AG20443 (cell line): ENCODE measurements around the gene NCOA1.
"Not testable (repeated sequence)": the region's sequence is repeated elsewhere in the genome, so short reads cannot be mapped to it uniquely, and the experiment has no call there.

ENCODE experiments used
- DNase-seq: peaks from one replicate; pipeline ENCODE4 v3.0.0; 2012; ENCODE audit warnings: low spot score, mixed read lengths

NCOA1 gene

DNA sequence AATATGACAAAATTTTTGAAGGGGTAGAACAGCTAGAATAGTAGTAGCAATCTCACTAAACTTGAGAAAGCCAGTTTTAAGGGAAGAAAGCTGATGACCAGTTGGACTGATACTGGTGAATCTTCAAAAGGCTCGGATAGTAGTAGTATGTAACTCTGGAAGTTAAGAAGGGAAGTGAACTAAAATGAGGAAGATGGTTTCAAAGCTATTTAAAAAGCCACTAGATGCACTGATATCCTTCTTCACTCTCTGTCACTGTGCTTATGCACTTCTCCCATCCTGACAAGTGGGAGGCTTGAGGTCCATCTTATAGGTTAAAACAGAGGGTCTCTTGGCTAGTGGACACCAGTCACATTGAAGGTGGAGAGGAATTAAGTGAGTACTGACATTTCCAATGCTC lies 141.1 kb downstream of the NCOA1 start:
- no peak for DNase-seq

DNA sequence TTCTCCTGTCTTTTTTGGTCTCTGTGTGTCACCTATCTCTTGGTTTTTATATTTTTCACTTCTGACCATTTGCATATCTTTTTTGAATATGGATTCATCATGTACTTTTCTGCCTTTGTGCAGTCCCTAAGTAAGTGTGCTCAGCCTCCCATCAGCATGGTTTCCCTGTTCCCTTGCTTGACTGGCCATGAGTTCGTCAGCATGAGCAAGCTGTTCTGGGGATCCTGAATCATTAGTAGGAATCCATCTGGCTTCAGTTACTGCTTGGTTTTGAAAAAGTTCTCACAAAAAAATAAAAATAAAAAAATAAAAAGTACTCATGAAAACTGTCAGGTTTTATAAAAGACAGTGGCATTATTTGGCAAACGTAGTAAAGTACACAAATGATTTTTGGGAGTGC lies 144.1 kb downstream of the NCOA1 start:
- peak; percentile 83 for DNase-seq

DNA sequence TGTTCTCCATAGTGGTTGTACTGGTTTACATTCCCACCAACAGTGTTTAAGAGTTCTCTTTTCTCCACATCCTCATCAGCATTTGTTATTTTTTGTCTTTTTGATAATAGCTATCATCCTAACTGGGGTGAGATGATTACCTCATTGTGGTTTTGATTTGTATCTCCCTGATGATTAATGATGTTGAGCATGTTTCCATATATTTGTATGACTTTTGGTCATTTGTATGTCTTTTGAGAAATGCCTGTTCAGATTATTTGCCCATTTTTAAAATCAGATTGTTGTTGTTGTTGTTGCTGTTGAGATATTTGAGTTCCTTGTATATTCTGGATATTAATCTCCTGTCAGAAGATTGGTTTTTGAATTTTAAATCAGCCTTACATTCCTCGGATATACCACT lies 147.5 kb downstream of the NCOA1 start:
- no peak for DNase-seq

DNA sequence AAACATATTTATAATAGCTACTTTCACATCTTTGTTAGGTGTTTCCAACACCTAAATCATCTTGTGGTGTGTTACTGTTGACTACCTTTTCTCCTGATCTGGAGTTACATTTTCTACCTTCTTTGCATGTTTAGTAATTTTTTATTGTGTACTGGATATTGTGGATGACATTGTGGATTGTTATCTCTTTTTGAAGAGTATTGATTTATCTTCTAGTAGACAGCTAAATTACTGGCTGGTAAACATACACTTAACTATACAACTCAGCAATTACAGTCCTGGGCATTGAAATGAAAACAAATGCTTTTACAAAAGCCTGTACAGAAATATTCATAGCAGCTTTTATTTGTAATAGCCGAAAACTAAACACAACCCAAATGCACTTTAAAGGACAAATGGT lies 151.3 kb downstream of the NCOA1 start:
- no peak for DNase-seq

DNA sequence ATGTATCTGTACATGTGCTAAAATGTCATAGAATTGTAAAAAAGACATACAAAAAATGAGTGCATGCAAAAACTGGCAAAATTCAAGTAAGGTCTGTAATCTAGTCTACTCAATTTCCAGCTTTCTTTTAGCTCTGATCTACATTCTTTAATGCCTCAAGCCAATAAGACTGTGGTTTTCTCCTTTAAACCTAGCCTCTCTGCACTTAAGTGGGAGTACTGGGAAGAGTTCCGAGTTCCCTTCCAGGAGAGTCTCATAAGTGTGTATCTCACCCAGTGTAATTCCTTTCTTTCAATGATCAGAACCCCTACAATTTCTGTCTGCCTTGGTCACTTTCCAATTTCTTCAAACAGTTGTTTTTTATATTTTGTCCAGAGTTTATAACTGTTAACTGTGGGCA lies 152.0 kb downstream of the NCOA1 start:
- no peak for DNase-seq

DNA sequence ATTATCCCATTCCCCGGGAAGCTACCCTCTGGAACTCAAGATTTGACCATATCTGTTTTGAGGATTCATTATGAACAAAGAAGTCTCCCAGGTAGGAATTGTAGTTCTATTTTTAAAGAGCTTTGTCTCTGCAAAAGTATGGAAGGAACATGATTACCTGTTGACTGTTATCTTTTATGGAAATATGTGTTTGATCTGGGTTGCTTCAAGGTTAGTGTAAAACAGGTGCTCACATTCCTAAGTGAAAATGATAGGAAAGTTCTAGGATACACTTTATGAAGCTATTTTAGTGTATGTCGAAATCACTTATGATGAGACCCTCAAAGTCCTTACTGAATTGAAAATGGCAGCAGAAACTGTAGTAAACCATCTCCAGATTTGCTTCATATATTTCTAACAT lies 153.0 kb downstream of the NCOA1 start:
- DNase-seq, result no peak

DNA sequence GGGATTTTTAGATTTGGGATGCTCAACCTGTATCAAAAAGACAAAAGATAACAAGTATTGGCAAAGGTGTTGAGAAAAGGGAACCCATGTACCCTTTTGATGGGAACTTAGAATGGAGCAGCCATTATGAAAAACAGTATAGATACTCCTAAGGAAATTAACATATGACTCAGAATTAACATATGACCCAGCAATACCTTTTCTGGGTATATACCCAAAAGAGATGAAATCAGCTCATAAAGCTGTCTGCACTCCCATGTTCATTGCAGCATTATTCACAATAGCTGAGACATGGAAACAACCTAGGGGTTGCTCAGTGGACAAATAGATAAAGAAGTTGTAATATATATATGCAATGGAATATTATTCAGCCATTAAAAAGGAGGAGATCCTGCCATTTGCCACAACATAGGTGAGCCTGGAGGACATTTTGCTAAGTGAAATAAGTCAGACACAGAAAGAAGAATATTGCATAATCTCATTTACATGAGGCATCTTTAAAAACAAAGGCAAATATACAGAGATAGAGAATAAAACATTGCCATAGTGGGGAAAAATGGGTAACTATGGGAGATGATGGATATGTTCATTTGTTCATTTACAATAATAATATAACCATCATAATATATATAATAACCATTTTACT lies 160.1 kb downstream of the NCOA1 start:
- DNase-seq, result no peak

DNA sequence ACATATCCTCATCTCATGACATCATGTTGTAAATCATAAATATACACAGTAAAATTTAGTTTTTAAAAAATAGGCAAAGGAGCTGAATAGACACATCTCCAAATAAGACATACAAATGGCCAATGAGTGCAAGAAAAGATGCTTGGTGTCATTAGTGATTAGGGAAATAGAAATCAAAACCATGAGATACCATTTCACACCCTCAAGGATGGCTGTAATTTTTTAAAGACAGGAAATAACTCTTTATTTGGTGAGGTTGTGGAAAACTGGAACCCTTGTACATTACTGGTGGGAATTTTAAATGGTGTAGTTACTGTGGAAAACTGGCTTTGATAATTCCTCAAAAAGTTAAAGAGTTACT lies 160.6 kb downstream of the NCOA1 start:
- no peak for DNase-seq

DNA sequence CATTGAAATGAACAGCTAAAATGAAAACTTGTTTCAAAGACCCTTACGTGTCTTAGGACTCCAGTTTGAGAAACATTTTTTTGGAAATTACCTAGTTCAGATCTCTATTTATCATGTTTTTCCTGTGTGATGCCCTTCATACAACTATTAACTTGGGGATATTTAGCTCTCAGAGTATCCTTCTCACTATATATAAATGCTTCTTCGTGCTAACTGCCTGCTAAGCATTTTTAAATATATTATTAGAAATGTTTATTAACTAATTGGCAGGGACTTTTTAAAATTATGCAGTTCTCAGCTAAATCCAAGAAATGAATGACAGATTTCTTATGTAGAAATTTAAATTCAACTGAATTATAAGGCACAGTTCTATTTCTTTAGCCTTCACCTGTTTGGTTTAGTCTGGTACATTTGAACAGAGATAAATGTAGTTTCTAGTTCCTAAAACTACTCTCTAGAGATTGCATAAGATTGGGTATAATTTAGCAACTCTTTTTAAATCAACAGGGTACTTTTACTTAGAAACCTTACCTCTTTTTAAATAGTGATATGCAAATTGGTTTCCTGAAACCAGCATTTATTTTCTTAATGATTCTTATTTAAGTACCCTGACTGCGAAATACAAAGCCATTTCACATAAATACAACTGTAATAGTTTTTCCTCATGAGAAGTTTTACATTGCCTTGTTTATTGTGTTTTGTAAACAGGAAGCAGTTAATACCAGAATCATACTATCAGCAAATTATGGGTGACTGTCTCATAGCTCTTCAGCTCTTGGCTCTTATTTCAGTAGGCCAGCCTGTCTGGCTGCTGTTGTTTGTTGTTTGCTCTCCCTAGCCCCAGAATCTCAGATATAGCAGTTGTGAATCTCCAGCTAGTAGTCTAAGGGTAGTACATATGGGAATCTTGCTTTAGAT lies 161.5 kb downstream of the NCOA1 start:
- DNase-seq, result no peak

DNA sequence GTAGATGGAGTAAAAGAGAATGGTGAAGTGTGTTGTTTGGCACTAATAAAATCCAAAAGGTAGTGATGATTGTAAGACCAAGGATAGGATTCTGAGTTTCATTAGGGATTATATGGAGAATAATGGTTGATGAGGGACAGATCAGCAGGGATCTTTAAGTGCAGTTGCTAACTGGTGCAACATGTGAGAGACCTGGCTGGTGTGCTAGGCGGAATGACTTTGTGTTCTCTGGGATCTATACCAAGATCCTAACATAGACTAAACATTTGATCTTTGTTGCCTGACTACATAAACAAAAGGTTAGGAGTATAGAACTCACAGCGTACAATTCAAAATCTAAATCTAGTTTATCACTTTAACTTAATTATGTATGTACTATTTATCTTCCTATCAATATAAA lies 166.8 kb downstream of the NCOA1 start:
- DNase-seq, result no peak

DNA sequence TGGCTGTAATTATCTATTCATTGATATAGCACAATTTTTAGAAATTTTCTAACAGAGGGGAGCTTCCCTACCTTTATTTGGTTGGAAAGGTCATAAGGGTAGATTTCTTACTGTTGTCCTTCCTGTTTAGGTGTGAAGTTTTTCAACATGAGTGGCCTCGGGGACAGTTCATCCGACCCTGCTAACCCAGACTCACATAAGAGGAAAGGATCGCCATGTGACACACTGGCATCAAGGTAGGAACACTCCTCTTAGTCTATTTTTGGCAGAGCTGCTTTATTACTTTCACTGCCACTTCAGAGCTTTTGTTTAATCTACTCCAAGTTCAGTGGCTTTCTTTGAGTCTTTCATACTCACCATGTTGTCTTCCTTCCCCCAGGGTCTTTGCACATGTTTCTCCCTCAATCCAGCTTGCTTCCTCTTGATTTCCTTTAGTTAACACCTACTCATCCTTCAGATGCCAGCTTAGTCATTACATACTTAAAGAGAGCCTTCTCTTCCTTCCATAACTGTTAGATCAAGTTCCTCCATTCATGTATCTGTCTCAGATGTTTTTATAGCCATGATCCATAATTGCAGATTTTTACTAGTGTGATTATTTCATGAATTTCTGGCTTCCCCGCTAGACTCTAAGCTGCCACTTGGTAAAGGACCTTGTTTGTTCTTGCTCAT lies 167.6 kb downstream of the NCOA1 start:
- no peak for DNase-seq

DNA sequence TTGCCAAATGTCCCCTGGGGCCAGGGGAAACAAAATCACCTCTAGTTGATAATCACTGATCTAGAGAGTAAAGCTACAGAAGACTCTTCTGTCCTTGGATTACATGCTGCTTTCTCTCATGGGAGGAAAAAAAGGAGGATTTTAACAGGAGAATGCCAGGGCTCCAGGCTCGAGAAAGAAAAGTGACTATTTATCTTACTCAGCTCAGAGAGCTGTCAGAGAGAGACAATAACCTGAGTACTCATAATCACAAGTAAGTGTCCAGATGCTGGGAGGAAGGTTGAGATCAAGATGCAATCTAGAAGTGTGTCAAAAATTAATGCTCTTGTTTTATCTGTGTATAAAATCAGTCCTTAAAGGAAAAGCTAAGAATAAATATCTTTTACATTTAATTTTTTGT lies 168.8 kb downstream of the NCOA1 start:
- no peak for DNase-seq

DNA sequence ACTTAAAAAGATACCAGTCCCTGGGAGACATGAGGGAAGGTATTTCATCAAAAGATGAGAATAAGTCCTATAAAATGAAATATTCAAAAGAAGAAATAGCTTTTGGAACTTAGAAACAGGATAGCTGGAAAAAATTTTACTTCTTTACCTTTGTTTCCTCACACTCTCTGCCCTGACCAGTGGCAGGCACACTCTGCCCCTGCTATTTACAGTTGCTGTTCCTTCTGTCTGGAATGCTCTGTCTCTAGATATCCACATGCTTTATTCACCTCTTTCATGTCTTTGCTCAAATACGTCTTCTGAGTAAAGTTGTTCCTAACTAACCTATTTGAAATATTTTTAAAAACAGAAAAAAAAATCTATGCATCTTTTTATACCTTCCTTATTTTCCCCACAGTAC lies 176.5 kb downstream of the NCOA1 start:
- DNase-seq, result no peak

DNA sequence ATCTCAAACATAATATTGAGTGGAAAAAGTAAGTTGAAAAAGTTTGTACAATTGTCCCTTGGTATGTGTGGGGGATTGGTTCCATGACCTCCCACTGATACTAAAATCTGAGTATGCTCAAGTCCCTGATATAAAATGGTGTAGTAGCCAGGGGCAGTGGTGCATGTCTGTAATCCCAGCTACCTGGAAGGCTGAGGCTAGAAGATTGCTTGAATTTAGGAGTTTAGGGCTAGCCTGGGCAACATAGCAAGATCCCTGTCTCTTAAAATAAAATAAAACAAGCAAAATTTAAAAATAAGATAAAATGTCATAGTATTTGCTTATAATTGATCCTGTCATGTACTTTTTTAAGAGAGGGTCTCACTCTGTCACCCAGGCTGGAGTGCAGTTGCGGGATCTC lies 180.2 kb downstream of the NCOA1 start:
- no peak for DNase-seq

DNA sequence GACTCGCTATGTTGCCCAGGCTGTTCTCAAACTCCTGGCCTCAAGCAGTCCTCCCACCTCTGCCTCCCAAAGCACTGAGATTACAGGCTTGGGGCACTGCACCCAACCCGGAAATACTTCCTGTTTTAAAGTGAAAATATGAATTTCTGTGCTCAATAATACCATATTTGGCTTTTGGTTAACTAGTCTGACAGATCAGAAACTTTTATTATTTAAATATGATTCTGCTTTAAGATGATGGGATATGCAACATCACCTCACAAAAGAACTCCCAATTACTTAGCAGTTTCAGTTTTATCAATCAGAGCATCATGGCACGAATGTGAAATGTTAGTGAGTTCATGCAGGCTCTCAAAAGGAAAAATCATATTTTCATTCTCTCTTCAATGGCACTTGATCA lies 181.5 kb downstream of the NCOA1 start:
- no peak for DNase-seq

DNA sequence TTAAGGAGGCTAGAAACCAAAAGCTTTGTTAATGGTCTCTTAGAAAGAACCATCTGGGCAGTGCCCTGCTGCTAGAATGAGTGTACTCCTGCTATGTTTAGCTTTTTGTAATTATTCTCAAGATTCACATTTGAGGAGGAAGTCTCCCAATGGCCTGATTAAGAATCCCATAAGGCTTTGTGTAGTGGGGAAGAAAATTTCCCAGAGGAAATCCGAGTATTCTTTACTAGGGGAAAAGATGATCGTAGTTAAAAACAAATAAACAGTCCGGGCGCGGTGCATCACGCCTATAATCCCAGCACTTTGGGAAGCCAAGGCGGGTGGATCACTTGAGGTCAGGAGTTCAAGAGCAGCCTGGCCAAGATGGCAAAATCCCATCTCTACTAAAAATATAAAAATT lies 184.3 kb downstream of the NCOA1 start:
- DNase-seq, result no peak

DNA sequence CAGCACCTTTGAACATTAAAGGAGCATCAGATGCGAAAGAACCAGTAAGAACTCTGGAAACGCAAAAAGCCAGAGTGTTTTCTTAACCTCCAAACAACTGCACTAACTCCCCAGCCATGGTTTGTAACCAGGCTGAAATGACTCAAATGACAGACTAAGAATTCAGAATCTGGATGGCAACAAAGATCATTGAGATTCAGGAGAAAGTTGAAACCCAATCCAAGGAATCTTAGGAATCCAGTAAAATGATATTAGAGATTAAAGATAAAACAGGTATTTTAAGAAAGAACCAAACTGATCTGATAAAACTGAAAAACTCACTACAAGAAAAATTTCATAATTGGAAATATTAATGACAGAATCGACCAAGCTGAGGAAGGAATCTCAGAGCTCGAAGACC lies 185.4 kb downstream of the NCOA1 start:
- no peak for DNase-seq

DNA sequence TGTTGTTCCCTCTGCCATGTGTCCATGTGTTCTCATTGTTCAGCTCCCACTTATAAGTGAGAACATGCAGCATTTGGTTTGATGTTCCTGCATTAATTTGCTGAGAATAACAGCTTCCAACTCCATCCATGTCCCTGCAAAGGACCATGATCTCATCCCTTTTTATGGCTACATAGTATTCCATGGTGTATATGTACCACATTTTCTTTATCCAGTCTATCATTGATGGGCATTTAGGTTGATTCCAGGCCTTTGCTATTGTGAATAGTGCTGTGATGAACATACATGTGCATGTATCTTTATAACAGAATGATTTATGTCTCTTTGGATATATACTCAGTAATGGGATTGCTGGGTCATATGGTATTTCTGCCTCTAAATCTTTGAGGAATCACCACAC lies 187.0 kb downstream of the NCOA1 start:
- DNase-seq, result not testable (repeated sequence)

DNA sequence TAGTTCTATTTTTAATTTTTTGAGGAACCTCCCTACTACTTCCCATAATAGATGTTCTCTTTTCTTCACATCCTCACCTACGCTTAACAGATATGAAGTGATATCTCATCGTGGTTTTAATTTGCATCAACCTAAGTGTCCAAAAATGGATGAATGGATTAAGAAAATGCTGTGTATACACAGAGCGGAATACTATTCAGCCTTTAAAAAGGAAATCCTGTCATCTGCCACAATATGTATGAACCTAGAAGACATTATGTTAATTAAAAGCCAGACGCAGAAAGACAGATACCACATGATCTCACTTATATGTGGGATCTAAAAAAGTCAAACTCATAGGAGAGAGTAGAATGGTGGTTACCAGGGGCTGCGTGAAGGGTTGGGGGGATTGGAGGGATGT lies 189.1 kb downstream of the NCOA1 start:
- no peak for DNase-seq

DNA sequence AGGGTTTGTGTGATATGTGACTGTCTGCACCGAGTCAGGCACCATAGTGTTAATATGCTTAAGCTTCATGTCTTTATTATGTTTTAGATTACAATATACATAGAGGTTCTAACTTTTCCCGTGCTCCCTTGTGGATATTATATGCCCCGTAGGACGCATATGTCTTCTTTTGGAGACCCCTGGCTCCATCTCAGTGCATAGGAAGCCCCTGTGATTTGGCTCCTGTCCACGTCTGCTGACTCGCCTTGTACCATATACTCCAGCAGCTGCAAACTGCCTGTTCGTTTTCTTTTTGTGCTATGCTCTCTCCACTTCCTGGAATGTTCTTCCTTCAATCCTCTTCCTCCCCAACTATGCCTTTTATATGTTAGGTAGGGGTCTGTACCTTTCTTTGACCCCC lies 191.2 kb downstream of the NCOA1 start:
- DNase-seq, result no peak

DNA sequence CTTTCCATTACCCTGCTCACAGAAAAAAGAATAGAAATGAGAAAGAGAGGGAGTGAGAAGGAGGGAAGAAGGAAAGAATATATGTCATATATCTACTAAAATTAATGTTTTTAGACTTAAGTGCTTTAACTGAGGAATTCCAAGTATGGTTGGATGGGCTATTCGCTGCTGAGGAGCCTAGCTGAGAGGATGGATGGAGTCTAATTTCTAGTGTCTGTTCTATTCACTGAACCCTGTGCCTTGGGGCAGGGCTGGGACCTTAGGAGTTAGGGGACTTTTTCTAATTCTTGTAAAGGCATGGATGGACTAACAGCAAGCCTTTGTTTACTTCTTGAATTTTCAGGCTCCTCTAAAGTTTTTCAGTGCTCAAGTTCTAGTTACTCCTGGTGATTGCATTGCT lies 192.4 kb downstream of the NCOA1 start:
- DNase-seq, result no peak

DNA sequence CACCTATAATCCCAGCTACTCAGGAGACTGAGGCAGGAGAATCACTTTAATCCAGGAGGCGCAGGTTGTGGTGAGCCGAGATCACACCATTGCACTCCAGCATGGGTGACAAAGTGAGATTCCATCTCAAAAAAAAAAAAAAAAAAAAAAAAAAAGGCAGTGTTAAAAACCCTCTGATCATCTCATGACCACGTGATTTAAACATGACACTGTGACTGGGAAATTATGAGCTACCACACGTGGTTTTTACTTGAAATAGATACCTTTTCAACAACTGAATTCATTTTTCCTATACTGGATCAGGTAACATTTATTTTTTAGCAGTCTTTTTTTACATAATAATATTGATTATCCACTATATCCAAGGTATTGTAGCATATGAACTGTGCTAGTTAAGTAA lies 199.5 kb downstream of the NCOA1 start:
- no peak for DNase-seq

DNA sequence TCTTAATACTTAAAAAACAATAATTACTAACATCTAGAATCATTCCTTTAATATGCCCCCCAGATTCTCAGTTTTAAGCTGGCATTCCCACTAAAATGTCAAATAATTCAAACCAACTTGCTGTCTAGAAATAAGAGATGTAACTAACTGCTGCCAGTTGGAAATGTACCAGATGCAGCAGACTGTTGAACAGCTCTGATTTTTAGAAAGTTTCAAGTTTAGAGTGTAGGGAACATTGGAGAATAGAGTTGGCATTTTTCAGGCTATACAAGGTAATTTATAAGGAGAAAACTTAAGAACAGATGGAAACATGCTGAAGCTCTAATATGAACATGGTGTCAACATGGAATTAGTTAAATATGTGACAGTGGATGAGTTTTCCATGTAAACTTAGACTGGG lies 200.8 kb downstream of the NCOA1 start:
- no peak for DNase-seq
